ENCODE results near the gene DAPK1.

GRCh38 chr9:87749335-87750035 lies 251.8 kb downstream of the DAPK1 start:
- TF ChIP-seq EP300 (IDR thresholded peaks at IDR 0.05; ENCODE audit: borderline replicate concordance), result no peak
- no peak for TF ChIP-seq TCF12 (IDR thresholded peaks at IDR 0.05; ENCODE audit: low read depth)
- no peak for TF ChIP-seq USF1 (IDR thresholded peaks at IDR 0.05)
- TF ChIP-seq YY1 (IDR thresholded peaks at IDR 0.05; ENCODE audit: low read depth), result no peak
- TF ChIP-seq TAF1 (IDR thresholded peaks at IDR 0.05; ENCODE audit: low read depth), result no peak
- no peak for TF ChIP-seq CREB1 (IDR thresholded peaks at IDR 0.05; ENCODE audit: low read depth)
- no peak for TF ChIP-seq REST (IDR thresholded peaks at IDR 0.05; ENCODE audit: low read depth)
- no peak for TF ChIP-seq MAX (IDR thresholded peaks at IDR 0.05)
- TF ChIP-seq RAD21 (IDR thresholded peaks at IDR 0.05; ENCODE audit: low read depth), result no peak

Measured in Ishikawa (cell line).